Middle frontal gyrus (tissue), 1 donor: ENCODE data around the gene SHKBP1.
"Not testable (repeated sequence)": the region's sequence is repeated elsewhere in the genome, so short reads cannot be mapped to it uniquely, and the experiment has no call there.

ENCODE experiments used
- DNase-seq: peaks from one replicate; pipeline ENCODE4 v3.0.0-alpha.2; 2015; ENCODE audit warnings: low spot score; ENCODE audit errors: extremely low spot score

SHKBP1 gene

GRCh38 chr19:40612831-40613689, 36.4 kb downstream of the SHKBP1 start:
- DNase-seq: no peak

GRCh38 chr19:40613690-40614621, 37.3 kb downstream of the SHKBP1 start:
- no peak for DNase-seq

- no peak for DNase-seq
Measured at GRCh38 chr19:40614622-40615411, 38.1 kb downstream of the SHKBP1 start.

GRCh38 chr19:40616178-40616577, 39.5 kb downstream of the SHKBP1 start:
- no peak for DNase-seq

GRCh38 chr19:40616941-40617340, 40.3 kb downstream of the SHKBP1 start:
- no peak for DNase-seq

- no peak for DNase-seq
Measured at GRCh38 chr19:40617961-40618360, 41.3 kb downstream of the SHKBP1 start.

GRCh38 chr19:40619333-40620160, 42.9 kb downstream of the SHKBP1 start:
- DNase-seq: no peak

- DNase-seq: no peak
Measured at GRCh38 chr19:40620161-40620485, 43.5 kb downstream of the SHKBP1 start.

- DNase-seq: no peak
Measured at GRCh38 chr19:40621283-40621682, 44.6 kb downstream of the SHKBP1 start.

GRCh38 chr19:40621966-40622772, 45.5 kb downstream of the SHKBP1 start:
- no peak for DNase-seq

GRCh38 chr19:40622773-40623075, 46.1 kb downstream of the SHKBP1 start:
- no peak for DNase-seq

- no peak for DNase-seq
Measured at GRCh38 chr19:40623403-40624251, 47.0 kb downstream of the SHKBP1 start.

- not testable (repeated sequence) for DNase-seq
Measured at GRCh38 chr19:40624369-40625153, 47.9 kb downstream of the SHKBP1 start.

GRCh38 chr19:40625406-40626120, 48.9 kb downstream of the SHKBP1 start:
- DNase-seq: no peak

- DNase-seq: no peak
Measured at GRCh38 chr19:40626918-40627317, 50.2 kb downstream of the SHKBP1 start.

GRCh38 chr19:40627486-40628279, 51.0 kb downstream of the SHKBP1 start:
- no peak for DNase-seq

GRCh38 chr19:40629346-40629745, 52.7 kb downstream of the SHKBP1 start:
- DNase-seq: no peak
